Smooth muscle cell (in vitro differentiated cells): Measurements from ENCODE around the gene UTRN. TPM values are rescaled to one million over a fixed set of nuclear protein-coding genes. Genes with fewer than 3 reads are reported as not detected.
A peak's percentile ranks its signal among the peaks of the same experiment; 100 is the strongest.

Experiments
- DNase-seq: peaks from one replicate; lab custom pipeline; 2025; ENCODE audit not compliant: unreplicated experiment; lab: John Stamatoyannopoulos, UW
- H2AFZ ChIP-seq: fragments of 200-600 bp; sonication (generic); 2 replicates; pipeline ENCODE4 v1.6.0; 2016; ENCODE audit warnings: antibody characterized with exemption, low read depth, mild to moderate bottlenecking
- H3F3A ChIP-seq: fragments of 200-600 bp; sonication (generic); 2 replicates; pipeline ENCODE4 v1.6.0; 2017; ENCODE audit warnings: antibody characterized with exemption, low read depth
- H3K27ac ChIP-seq: fragments of 200-600 bp; sonication (generic); 2 replicates; pipeline ENCODE4 v1.5.1; 2016; ENCODE audit warnings: low read depth, mild to moderate bottlenecking
- H3K27me3 ChIP-seq: fragments of 200-600 bp; sonication (generic); 2 replicates; pipeline ENCODE4 v1.6.1; 2016; ENCODE audit warnings: low read depth, mild to moderate bottlenecking
- H3K36me3 ChIP-seq: fragments of 200-600 bp; sonication (generic); 2 replicates; pipeline ENCODE4 v1.5.1; 2016; ENCODE audit warnings: low read depth
- H3K4me1 ChIP-seq: fragments of 200-600 bp; sonication (generic); 2 replicates; pipeline ENCODE4 v1.5.1; 2016; ENCODE audit warnings: low read depth
- H3K4me2 ChIP-seq: fragments of 200-600 bp; sonication (generic); 2 replicates; pipeline ENCODE4 v1.6.0; 2016; ENCODE audit warnings: mild to moderate bottlenecking
- H3K4me3 ChIP-seq: fragments of 200-600 bp; sonication (generic); 2 replicates; pipeline ENCODE4 v1.5.1; 2016; ENCODE audit warnings: mild to moderate bottlenecking
- H3K79me2 ChIP-seq: fragments of 200-600 bp; sonication (generic); 2 replicates; pipeline ENCODE4 v1.6.0; 2016; ENCODE audit warnings: low read depth, mild to moderate bottlenecking
- H3K9ac ChIP-seq: fragments of 200-600 bp; sonication (generic); 2 replicates; pipeline ENCODE4 v1.6.0; 2016; ENCODE audit warnings: low read depth
- H3K9me3 ChIP-seq: fragments of 200-600 bp; sonication (generic); replicated peaks from 2 replicates; pipeline ENCODE4 v1.5.1; 2016; ENCODE audit warnings: low read depth
- H4K20me1 ChIP-seq: fragments of 200-600 bp; sonication (generic); 2 replicates; pipeline ENCODE4 v1.6.0; 2016; ENCODE audit warnings: low read depth
- WGBS: methylation state at CpG from one replicate; pipeline ENCODE4 v1.1.7; 2016; ENCODE audit warnings: low lambda C conversion rate; 5-methylcytosine and 5-hydroxymethylcytosine counted together
- polyA plus RNA-seq: library from polyadenylated mRNA; unstranded; fragments of >200 nt; fragmentation: Nextera tagmentation; extraction: Ambion mirVana; gene quantifications from 2 replicates; pipeline ENCODE4 v1.2.1, GENCODE V29; 2016
- total RNA-seq: library from RNA; depleted of rRNA; stranded (reverse); fragments of >200 nt; gene quantifications from 2 replicates; pipeline ENCODE4 v1.2.3, GENCODE V29; 2014
- TF ChIP-seq, protein P1 (sequence below): fragments of 200-600 bp; sonication (generic); IDR thresholded peaks from 2 replicates; pipeline ENCODE4 v1.5.1; 2017; ENCODE audit warnings: borderline replicate concordance, mild to moderate bottlenecking, antibody characterized with exemption; ENCODE audit not compliant: insufficient read depth, poor library complexity, severe bottlenecking

UTRN gene
- total and polyA plus RNA-seq, 2 experiments from 2014 or later, result 12.6 to 47.3 TPM

DNA sequence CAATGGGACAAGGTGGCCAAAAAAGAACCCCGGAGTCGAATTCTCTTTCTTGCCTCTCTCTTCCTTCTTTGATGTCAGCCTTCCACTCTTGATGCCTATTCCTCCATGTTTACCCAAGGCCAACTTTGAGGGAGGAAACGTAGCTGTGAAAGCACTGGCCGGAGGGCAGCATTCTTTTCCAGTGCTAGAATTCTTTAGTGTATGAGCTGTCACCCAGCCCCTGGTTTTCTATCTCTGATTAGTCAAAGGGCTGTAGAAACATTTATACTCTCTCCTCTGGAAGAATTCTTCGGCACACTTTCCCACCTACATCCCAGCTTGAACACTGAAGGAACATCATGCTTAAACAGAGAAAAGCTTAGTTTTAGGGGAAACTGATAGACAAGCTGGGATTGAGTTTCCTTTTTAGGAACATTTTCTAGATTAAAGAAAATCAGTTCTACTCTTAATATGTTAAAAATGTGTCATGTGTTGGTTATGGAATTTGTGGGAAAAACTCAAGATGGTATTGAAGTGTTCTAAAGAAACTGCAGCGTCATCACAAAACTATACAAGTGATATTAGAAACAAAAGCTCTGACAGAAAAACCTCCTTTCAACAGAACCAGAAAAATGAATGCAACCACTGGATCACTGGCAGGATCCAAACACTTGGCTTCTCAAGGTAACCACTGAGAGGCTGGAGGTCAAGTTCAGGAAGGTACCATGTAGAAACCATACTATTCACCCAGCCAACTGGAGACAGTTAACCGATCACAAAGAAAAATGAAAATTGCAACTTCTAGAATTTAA, 20.7 kb upstream of the UTRN start:
- no peaks in the 10 kb centered on the region for H3K79me2 ChIP-seq
- H3K9ac ChIP-seq, result peak overlapping the region; percentile 15
- peak overlapping the region; percentile 21 for H3K4me3 ChIP-seq
- H3K4me2 ChIP-seq, result peak overlapping the region; percentile 79
- H3K4me1 ChIP-seq, result peaks cover 34% of the 10 kb centered on the region
- no peak for DNase-seq
- WGBS, result 26% methylated on average over 7 of the region's 7 CpGs
- TF ChIP-seq, protein P1, sequence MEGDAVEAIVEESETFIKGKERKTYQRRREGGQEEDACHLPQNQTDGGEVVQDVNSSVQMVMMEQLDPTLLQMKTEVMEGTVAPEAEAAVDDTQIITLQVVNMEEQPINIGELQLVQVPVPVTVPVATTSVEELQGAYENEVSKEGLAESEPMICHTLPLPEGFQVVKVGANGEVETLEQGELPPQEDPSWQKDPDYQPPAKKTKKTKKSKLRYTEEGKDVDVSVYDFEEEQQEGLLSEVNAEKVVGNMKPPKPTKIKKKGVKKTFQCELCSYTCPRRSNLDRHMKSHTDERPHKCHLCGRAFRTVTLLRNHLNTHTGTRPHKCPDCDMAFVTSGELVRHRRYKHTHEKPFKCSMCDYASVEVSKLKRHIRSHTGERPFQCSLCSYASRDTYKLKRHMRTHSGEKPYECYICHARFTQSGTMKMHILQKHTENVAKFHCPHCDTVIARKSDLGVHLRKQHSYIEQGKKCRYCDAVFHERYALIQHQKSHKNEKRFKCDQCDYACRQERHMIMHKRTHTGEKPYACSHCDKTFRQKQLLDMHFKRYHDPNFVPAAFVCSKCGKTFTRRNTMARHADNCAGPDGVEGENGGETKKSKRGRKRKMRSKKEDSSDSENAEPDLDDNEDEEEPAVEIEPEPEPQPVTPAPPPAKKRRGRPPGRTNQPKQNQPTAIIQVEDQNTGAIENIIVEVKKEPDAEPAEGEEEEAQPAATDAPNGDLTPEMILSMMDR, result no peak
- no peaks in the 10 kb centered on the region for H3K9me3 ChIP-seq
- peaks cover 10% of the 10 kb centered on the region for H3F3A ChIP-seq
- H2AFZ ChIP-seq, result peak overlapping the region; percentile 6
- H3K27ac ChIP-seq, result peak overlapping the region; percentile 89
- no peaks in the 10 kb centered on the region for H3K27me3 ChIP-seq
- no peaks in the 10 kb centered on the region for H4K20me1 ChIP-seq
- H3K36me3 ChIP-seq, result no peaks in the 10 kb centered on the region

DNA sequence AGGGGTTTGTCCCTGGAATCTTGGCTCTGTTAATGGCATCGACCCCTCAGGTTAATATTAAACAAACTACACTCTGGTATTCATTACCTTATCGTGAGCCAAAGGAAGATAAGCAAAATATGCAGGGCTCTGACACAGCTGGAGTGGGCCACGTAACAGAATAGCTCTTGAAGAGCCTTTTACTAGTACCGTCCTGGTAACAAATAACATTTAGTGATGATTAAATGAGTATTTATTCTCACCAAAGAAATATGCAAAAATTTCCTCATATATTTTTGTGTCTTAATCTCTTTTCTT, 20.1 kb upstream of the UTRN start:
- Histone ChIP-seq H4K20me1 (no peaks in the 10 kb centered on the region), H3K9me3 (no peaks in the 10 kb centered on the region), H3K4me1 (peaks cover 34% of the 10 kb centered on the region), H3K79me2 (no peaks in the 10 kb centered on the region), H3K4me3 (peak overlapping the region; percentile 21), H3K4me2 (peak overlapping the region; percentile 79), H3F3A (peaks cover 10% of the 10 kb centered on the region), H3K27me3 (no peaks in the 10 kb centered on the region), H3K36me3 (no peaks in the 10 kb centered on the region), H3K27ac (peak overlapping the region; percentile 89), H2AFZ (no peak overlapping the region), H3K9ac (peak overlapping the region; percentile 15)
- WGBS, result 12% methylated on average over 4 of the region's 4 CpGs
- TF ChIP-seq, protein P1, result no peak
- no peak for DNase-seq

DNA sequence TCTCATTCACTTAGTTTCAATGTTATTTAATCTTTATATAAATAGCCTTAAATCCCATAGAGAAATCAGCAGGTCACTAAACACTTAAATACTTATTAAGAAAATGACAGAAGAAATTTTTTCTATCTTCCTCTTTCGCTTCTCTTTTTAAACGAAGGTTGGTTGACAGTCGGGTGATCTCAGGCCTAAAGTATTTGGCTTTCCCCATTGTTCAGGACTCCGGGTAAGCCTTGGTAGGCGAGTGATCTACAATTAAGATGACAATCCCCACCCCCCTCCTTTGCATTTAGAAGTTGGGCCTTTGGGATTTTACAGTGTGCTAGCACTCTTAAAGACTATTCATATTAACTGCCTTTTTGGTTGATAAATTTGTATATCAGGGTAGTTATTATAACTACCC, 19.7 kb upstream of the UTRN start:
- H3K4me3 ChIP-seq, result peak overlapping the region; percentile 21
- peak overlapping the region; percentile 89 for H3K27ac ChIP-seq
- peaks cover 10% of the 10 kb centered on the region for H3F3A ChIP-seq
- H3K4me2 ChIP-seq, result peak overlapping the region; percentile 79
- TF ChIP-seq, protein P1, result no peak
- no peaks in the 10 kb centered on the region for H4K20me1 ChIP-seq
- no peak for DNase-seq
- H3K27me3 ChIP-seq, result no peaks in the 10 kb centered on the region
- no peaks in the 10 kb centered on the region for H3K36me3 ChIP-seq
- 12% methylated on average over 5 of the region's 5 CpGs for WGBS
- H3K9ac ChIP-seq, result peak overlapping the region; percentile 15
- no peaks in the 10 kb centered on the region for H3K9me3 ChIP-seq
- no peaks in the 10 kb centered on the region for H3K79me2 ChIP-seq
- H3K4me1 ChIP-seq, result peaks cover 34% of the 10 kb centered on the region
- no peak overlapping the region for H2AFZ ChIP-seq

DNA sequence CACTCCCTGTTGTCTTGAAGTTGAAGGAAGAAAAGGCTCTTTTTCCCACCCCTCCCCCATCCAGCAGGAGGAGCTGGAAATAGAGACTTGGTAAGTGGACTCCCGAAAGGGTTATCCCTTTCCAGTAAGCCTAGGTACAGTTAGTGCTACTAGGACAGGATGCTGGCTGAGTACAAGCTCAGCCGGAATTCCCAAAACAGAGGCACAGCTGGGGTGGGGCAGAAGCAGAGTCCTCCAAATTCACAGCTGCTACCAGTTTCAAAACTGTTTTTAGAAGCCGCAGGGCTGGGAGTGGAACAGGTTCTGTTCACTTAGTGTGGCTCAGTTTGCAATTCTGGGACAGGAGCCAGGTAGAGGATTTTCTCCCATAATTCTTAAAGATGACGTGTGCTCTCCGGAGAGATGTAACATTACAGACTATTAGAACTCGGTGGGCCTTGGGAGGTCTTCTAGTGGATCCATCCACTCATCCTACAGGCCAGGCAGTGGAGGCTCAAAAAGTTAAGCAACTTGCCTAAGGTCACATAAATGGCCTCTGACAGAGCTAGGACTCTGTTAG, 19.0 kb upstream of the UTRN start:
- H3F3A ChIP-seq, result peaks cover 10% of the 10 kb centered on the region
- H4K20me1 ChIP-seq, result no peaks in the 10 kb centered on the region
- H3K27me3 ChIP-seq, result no peaks in the 10 kb centered on the region
- H3K79me2 ChIP-seq, result no peaks in the 10 kb centered on the region
- no peaks in the 10 kb centered on the region for H3K36me3 ChIP-seq
- H3K9me3 ChIP-seq, result no peaks in the 10 kb centered on the region
- H3K4me3 ChIP-seq, result no peak overlapping the region
- H3K27ac ChIP-seq, result peak overlapping the region; percentile 89
- DNase-seq, result no peak
- peak overlapping the region; percentile 73 for H2AFZ ChIP-seq
- TF ChIP-seq, protein P1, result no peak
- H3K4me1 ChIP-seq, result peaks cover 34% of the 10 kb centered on the region
- WGBS, result 36% methylated on average over 6 of the region's 6 CpGs
- no peak overlapping the region for H3K9ac ChIP-seq
- peak overlapping the region; percentile 79 for H3K4me2 ChIP-seq
